Measurements from ENCODE around the gene DAND5. TPM values are rescaled to one million over a fixed set of nuclear protein-coding genes. Genes with fewer than 3 reads are reported as not detected.

DAND5 gene
- total and polyA plus RNA-seq, 9 of the 15 experiments (the other 6 are each of a cell fraction or from before 2014, with no cell fraction given) = 0.22 to 0.83 (median 0.60) TPM

- TF ChIP-seq PPARD (CRISPR knock-in tag; IDR thresholded peaks at IDR 0.05) (no peak), CTCFL (IDR thresholded peaks at IDR 0.05; ENCODE audit: borderline replicate concordance, insufficient read depth, low read depth, low read length, poor library complexity, severe bottlenecking) (no peak), NFE2L1 (tag; IDR thresholded peaks at IDR 0.05; ENCODE audit: borderline replicate concordance, low read depth) (no peak), PREB (CRISPR knock-in tag; IDR thresholded peaks at IDR 0.05) (no peak), NCOA1 (IDR thresholded peaks at IDR 0.05; ENCODE audit: low read depth) (no peak), ZBTB1 (CRISPR knock-in tag; IDR thresholded peaks at IDR 0.05; ENCODE audit: borderline replicate concordance, low read depth) (no peak), ZNF740 (CRISPR knock-in tag; IDR thresholded peaks at IDR 0.05) (peak; percentile 75; the same call in 1 of the 2 replicates), ZNF740 (tag; IDR thresholded peaks at IDR 0.05) (no peak), CREB1 (IDR thresholded peaks at IDR 0.05) (no peak), CREB1 (CRISPR knock-in tag; IDR thresholded peaks at IDR 0.05) (peak; percentile 39; the same call in 1 of the 2 replicates), PHF21A (IDR thresholded peaks at IDR 0.05; ENCODE audit: borderline replicate concordance, low read depth) (no peak), XRCC3 (IDR thresholded peaks at IDR 0.05) (no peak), PTRF (tag; IDR thresholded peaks at IDR 0.05) (no peak), ATF6 (CRISPR knock-in tag; IDR thresholded peaks at IDR 0.05) (no peak), FUS (optimal IDR thresholded peaks at IDR 0.05; ENCODE audit: low read depth, low read length) (no peak), GABPA (tag; conservative IDR thresholded peaks at IDR 0.05; ENCODE audit: low read depth) (0 out of 2 replicates have a peak, but pooled peaks have one; percentile 15), ZNF175 (CRISPR knock-in tag; IDR thresholded peaks at IDR 0.05; ENCODE audit: low read depth) (no peak), ZNF174 (CRISPR knock-in tag; IDR thresholded peaks at IDR 0.05) (no peak), TBP (optimal IDR thresholded peaks at IDR 0.05; ENCODE audit: low read depth, low read length) (peak; percentile 34), SAP30 (IDR thresholded peaks at IDR 0.05; ENCODE audit: borderline replicate concordance, insufficient read depth, low read depth, low read length, poor library complexity, severe bottlenecking) (no peak), COPS2 (conservative IDR thresholded peaks at IDR 0.05) (no peak), TAF15 (IDR thresholded peaks at IDR 0.05; ENCODE audit: low read depth, low read length) (no peak), BCL6 (CRISPR knock-in tag; IDR thresholded peaks at IDR 0.05) (no peak)
Measured at GRCh38 chr19:13022859-13023636, 53.7 kb downstream of the DAND5 start (continued).

Data from K562 (cell line).